Pancreas (tissue), 10 donors: ENCODE results near the gene RETSAT. TPM values are rescaled to one million over a fixed set of nuclear protein-coding genes. Genes with fewer than 3 reads are reported as not detected.

Source experiments
- ATAC-seq, 4 donors: fragments of 200-7000 bp; cut with Tn5 transposase; one replicate each; pipeline versions ENCODE4 v1.8.0 to v1.9.1; 2020; ENCODE audit warnings: mild to moderate bottlenecking in 4 of 4, moderate library complexity in 4 of 4
- DNase-seq, 6 donors: peaks; one replicate each; pipeline ENCODE4 v3.0.0-alpha.2; 2020
- FAIRE-seq: peaks from 2 replicates; lab custom pipeline; 2012; peaks lifted over from hg19 to GRCh38; lab: Jason Lieb, UNC
- H3K27ac ChIP-seq, 4 donors: fragments of 200-600 bp; sonication (generic); 1 replicate in 3 of 4; 2 replicates in 1 of 4; pipeline versions ENCODE4 v1.5.0 to v1.8.0; 2020
- H3K27me3 ChIP-seq, 4 donors: fragments of 200-600 bp; one replicate each; pipeline ENCODE4 v1.8.0; 2021
- H3K36me3 ChIP-seq, 3 donors: fragments of 200-600 bp; sonication (generic) in 1 of 3; one replicate each; pipeline versions ENCODE4 v1.5.0 to v1.8.0; 2020 to 2021
- H3K4me1 ChIP-seq, 3 donors: fragments of 200-600 bp; one replicate each; pipeline ENCODE4 v1.8.0; 2021
- H3K4me3 ChIP-seq, 4 donors: fragments of 200-600 bp; sonication (generic) in 2 of 4; one replicate each; pipeline versions ENCODE4 v1.5.0 to v1.8.0; 2020 to 2021
- H3K9me3 ChIP-seq, 4 donors: fragments of 200-600 bp; one replicate each; pipeline ENCODE4 v1.8.0; 2021
- WGBS, 2 donors: extraction: QIAGEN DNeasy Blood & Tissue Kit; methylation state at CpG; one replicate each; pipeline ENCODE4 v1.1.7; 2013; 5-methylcytosine and 5-hydroxymethylcytosine counted together
- intact Hi-C, 3 donors: fragments of 100-400 bp; cut with DNase I; formaldehyde crosslinking; loops; one replicate each; pipeline versions ENCODE4 v1.11.1 to v1.14.2; 2022
- polyA plus RNA-seq, 2 donors: library from polyadenylated mRNA; stranded (reverse); fragments of 200-250 nt; gene quantifications; one replicate each; pipeline ENCODE4 v1.2.3, GENCODE V29; 2013
- total RNA-seq, 6 donors: library from RNA; stranded (reverse); fragmentation: NEBNext Ultra II Directional in 4 of 6; extraction: Animal tissue kit (Norgen Biotek cat#: 25700) in 4 of 6; gene quantifications; one replicate each; pipeline versions ENCODE4 v1.2.1 to v1.2.4, GENCODE V29; 2021 to 2023
- TF ChIP-seq, protein P1 (sequence below), 4 donors: fragments of 200-600 bp; sonication (generic) in 3 of 4; IDR thresholded peaks; one replicate each; pipeline versions ENCODE4 v1.5.0 to v1.8.0; 2021; ENCODE audit warnings: antibody characterized with exemption in 4 of 4
- donor health status: healthy with polysubstance abuse.
- donor health status: DM: no; HTN: no; CAD: no; lungs with moderate emphysema.
- donor health status: DM: no; HTN: no; CAD: no.
- donor health status: control.
- donor health status: control.
- donor health status: Bipolar disorder and iron deficiency.
- donor health status: DM: yes; HTN: yes; CAD: no.
- donor health status: DM: no; HTN: no; CAD: no.
- donor health status: DM: no; HTN: no; CAD: no.
- donor health status: DM: yes; HTN: yes; CAD: no.

Gene RETSAT
- total and polyA plus RNA-seq, 8 donors, result 20.7 to 48.3 (median 29.6) TPM

DNA sequence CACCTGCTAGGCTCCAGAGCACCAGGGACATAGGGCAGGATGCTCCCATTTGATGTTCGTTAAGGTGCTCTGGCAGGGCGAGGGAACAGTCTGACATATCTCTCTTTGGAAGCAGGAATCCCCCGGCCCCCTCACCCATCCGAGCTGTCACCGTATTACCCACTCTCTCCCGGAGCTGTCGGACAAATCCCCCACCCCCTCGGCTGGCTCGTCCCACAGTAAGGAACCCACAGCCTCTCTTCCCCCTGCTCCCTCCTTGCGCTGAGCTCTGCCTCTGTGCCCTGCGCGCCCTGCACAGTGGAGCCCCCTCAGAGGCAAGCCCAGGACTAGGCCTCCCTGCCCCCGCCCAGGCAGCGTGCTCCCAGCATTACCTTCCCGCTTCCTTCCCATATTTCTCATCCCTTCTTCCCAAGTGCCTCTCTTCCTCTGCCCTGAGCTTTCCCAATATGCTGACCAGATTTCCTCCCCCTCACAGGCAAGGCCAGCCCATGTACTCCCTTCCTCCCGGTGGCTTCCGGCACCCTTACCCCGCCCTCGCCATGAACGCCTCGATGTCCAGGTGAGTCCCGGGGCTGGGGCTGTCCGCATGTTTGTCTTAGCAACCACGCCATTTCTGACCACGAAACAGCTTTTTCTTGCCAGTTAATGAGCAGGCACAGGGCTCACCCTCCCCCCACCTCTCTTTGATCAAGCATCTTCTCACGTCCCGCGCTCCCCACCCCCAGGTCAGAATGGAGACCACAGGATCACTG lies 50.4 kb downstream of the RETSAT start:
- TF ChIP-seq, protein P1, sequence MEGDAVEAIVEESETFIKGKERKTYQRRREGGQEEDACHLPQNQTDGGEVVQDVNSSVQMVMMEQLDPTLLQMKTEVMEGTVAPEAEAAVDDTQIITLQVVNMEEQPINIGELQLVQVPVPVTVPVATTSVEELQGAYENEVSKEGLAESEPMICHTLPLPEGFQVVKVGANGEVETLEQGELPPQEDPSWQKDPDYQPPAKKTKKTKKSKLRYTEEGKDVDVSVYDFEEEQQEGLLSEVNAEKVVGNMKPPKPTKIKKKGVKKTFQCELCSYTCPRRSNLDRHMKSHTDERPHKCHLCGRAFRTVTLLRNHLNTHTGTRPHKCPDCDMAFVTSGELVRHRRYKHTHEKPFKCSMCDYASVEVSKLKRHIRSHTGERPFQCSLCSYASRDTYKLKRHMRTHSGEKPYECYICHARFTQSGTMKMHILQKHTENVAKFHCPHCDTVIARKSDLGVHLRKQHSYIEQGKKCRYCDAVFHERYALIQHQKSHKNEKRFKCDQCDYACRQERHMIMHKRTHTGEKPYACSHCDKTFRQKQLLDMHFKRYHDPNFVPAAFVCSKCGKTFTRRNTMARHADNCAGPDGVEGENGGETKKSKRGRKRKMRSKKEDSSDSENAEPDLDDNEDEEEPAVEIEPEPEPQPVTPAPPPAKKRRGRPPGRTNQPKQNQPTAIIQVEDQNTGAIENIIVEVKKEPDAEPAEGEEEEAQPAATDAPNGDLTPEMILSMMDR (IDR thresholded peaks at IDR 0.05), result no peak
- no peak overlapping the region for H3K4me3 ChIP-seq
- ATAC-seq (no peak), DNase-seq (no peak), FAIRE-seq (no peak)
- H3K4me1 ChIP-seq, result no peaks in the 10 kb centered on the region
- no peaks in the 10 kb centered on the region for H3K27me3 ChIP-seq
- 88 to 89% methylated on average over 28 of the region's 28 CpGs for WGBS, 2 donors
- no peaks in the 10 kb centered on the region for H3K9me3 ChIP-seq
- no peak overlapping the region for H3K27ac ChIP-seq
- intact Hi-C loops, result loop anchor here in 1 of 3 donors (5.0 kb wide), 1 partner anchor 242 kb away; no protein-coding TSS in a partner anchor
- H3K36me3 ChIP-seq, result no peaks in the 10 kb centered on the region

DNA sequence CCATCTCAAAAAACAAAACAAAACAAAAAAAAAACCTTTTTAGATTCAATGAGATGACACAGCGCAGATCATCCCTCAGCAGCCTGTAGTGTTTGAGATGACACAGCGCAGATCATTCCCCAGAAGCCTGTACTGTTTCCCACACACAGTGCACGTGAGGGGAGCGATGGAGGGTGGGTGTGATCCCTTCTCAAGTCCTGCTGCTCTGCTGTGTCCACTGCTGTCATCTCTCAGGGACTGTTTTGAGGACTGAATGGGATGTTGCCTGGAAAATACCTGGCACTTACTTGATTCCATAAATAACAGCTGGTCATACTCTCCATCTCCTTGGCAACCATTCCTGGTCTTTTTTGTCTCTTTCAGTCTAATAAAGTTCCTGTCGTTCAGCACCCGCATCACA lies 52.2 kb downstream of the RETSAT start:
- Histone ChIP-seq H3K4me3 (no peak overlapping the region), H3K27me3 (no peaks in the 10 kb centered on the region), H3K4me1 (no peaks in the 10 kb centered on the region), H3K27ac (no peak overlapping the region), H3K36me3 (no peaks in the 10 kb centered on the region), H3K9me3 (no peaks in the 10 kb centered on the region)
- WGBS, 2 donors, result 83 to 84% methylated on average over 6 of the region's 6 CpGs
- intact Hi-C loops, result loop anchor here in 1 of 3 donors (5.0 kb wide), 1 partner anchor 240 kb away; no protein-coding TSS in a partner anchor
- ATAC-seq, result peak in 1 of 4 donors; percentile 26
- no peak for DNase-seq
- TF ChIP-seq, protein P1 (IDR thresholded peaks at IDR 0.05), result no peak
- FAIRE-seq, result no peak

Other genes starting within 250 kb of the RETSAT start
- 1 to 10 TPM; 1.1 to 3.6 (median 1.7) TPM for gene TCF7L1, start 221.1 kb downstream of the RETSAT start, total RNA-seq
- gene TCF7L1, start 221.1 kb downstream of the RETSAT start, polyA plus RNA-seq, result 1 to 10 TPM; 3.1 to 4.0 TPM
- 10 to 100 TPM; 33.1 to 74.7 (median 43.1) TPM for gene TGOLN2, start 26.5 kb downstream of the RETSAT start, total RNA-seq
- gene TGOLN2, start 26.5 kb downstream of the RETSAT start, polyA plus RNA-seq, result 10 to 100 TPM; 17.7 to 33.7 TPM
- 10 to 100 TPM in 1 of 6 donors, 1 to 10 TPM in 5; 3.9 to 10.5 (median 6.6) TPM for gene ELMOD3, start 241 bp upstream of the RETSAT start, total RNA-seq
- gene ELMOD3, start 241 bp upstream of the RETSAT start, polyA plus RNA-seq, result 10 to 100 TPM; 21.1 to 22.9 TPM
- 100 to 1,000 TPM in 1 of 6 donors, 10 to 100 TPM in 5; 10.9 to 111 (median 29.0) TPM for gene CAPG, start 55.8 kb upstream of the RETSAT start, total RNA-seq
- 10 to 100 TPM; 37.6 to 41.3 TPM for gene CAPG, start 55.8 kb upstream of the RETSAT start, polyA plus RNA-seq
- gene SH2D6, start 64.2 kb upstream of the RETSAT start, total RNA-seq, result 1 to 10 TPM in 5 of 6 donors, under 1 TPM in 1; 0.70 to 9.7 (median 2.8) TPM
- 10 to 100 TPM; 21.3 to 28.1 TPM for gene SH2D6, start 64.2 kb upstream of the RETSAT start, polyA plus RNA-seq
- gene MAT2A, start 184.6 kb upstream of the RETSAT start, total RNA-seq, result 100 to 1,000 TPM; 127 to 447 (median 246) TPM
- gene MAT2A, start 184.6 kb upstream of the RETSAT start, polyA plus RNA-seq, result 100 to 1,000 TPM; 141 to 246 TPM
- 10 to 100 TPM; 21.7 to 43.4 (median 31.0) TPM for gene GGCX, start 207.0 kb upstream of the RETSAT start, total RNA-seq
- gene GGCX, start 207.0 kb upstream of the RETSAT start, polyA plus RNA-seq, result 10 to 100 TPM; 15.7 to 16.2 TPM
- 100 to 1,000 TPM in 1 of 6 donors, 10 to 100 TPM in 5; 57.7 to 109 (median 69.7) TPM for gene VAMP8, start 223.1 kb upstream of the RETSAT start, total RNA-seq
- 100 to 1,000 TPM; 137 to 150 TPM for gene VAMP8, start 223.1 kb upstream of the RETSAT start, polyA plus RNA-seq
- 10 to 100 TPM in 3 of 6 donors, 1 to 10 TPM in 3; 8.3 to 14.2 (median 11.1) TPM for gene VAMP5, start 229.9 kb upstream of the RETSAT start, total RNA-seq
- gene VAMP5, start 229.9 kb upstream of the RETSAT start, polyA plus RNA-seq, result 10 to 100 TPM; 27.7 to 29.5 TPM
- 10 to 100 TPM; 53.5 to 94.1 (median 60.2) TPM for gene RNF181, start 241.2 kb upstream of the RETSAT start, total RNA-seq
- 100 to 1,000 TPM in 1 of 2 donors, 10 to 100 TPM in 1; 92.6 to 104 TPM for gene RNF181, start 241.2 kb upstream of the RETSAT start, polyA plus RNA-seq
- gene TMEM150A, start 248.2 kb upstream of the RETSAT start, total RNA-seq, result 10 to 100 TPM; 14.8 to 20.8 (median 17.6) TPM
- gene TMEM150A, start 248.2 kb upstream of the RETSAT start, polyA plus RNA-seq, result 10 to 100 TPM; 36.8 to 47.6 TPM